ENCODE results near the gene BCL11B.

Gene BCL11B

DNA sequence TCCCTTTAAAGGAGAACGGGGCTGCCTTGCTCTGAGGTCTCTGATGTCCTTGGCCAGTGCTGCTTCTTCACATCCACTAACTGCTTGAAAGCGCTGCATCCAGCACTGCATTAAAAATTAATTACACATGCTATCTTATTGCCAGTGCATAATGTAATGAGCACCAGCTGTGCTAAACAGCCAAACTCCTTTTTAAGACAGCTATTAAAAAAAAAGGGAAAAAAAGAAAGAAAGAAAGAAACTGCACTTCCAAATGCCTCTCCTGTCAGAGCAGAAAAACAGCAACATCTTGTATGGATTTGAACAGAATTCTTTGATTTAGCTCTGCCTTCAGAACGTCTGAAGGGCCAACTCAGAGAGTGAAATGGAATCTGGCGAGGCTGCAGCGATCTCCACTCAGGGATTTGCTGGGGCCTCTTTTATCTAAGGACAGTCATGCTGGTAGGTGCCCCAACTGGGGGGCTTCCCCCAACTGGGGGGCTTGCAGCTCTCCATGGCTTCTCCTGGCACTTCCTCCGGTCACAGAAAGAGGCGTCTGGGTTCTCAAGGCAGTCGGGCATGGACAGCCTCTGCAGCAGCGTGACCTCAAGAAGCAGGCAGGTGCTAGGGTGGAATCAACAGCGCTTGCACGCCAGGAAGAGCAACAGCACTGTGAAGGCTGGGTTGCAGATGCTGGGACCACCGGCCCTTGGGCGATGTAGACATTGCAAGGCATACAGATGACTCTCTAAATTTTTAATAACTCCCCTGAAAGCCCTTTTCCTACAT, 46.4 kb downstream of the BCL11B start:
- Mint-ChIP-seq H3K27me3 (peaks cover 16% of the 10 kb centered on the region), H3K27ac (no peak overlapping the region), H3K4me3 (no peak overlapping the region), H3K4me1 (ENCODE audit: low read depth) (no peaks in the 10 kb centered on the region), H3K9me3 (no peaks in the 10 kb centered on the region), H3K36me3 (ENCODE audit: low read depth) (no peaks in the 10 kb centered on the region)
- intact Hi-C loops (cut with micrococcal nuclease) = no loop called here

DNA sequence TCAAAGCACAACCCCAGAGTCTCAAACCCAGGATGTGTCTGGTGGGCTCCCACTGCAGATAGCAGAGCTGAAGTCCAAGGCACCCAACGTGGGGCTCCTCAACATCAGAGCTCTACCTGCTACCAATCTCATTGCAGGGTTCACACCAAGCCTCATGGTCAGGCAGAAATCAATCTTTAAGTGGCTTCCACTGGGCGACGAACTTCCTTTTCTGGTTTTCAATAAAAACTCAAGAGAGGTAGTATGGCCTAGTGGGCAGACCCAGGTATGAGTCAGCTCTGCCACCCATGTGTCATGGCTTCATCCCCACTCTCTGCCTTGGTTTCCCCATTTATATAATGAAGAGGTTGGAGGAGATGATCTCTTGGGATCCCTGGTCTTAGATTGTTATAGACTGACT, 47.0 kb downstream of the BCL11B start:
- intact Hi-C loops (cut with micrococcal nuclease) = no loop called here
- Mint-ChIP-seq H3K4me1 (ENCODE audit: low read depth) (no peaks in the 10 kb centered on the region), H3K9me3 (no peaks in the 10 kb centered on the region), H3K27me3 (peaks cover 10% of the 10 kb centered on the region), H3K36me3 (ENCODE audit: low read depth) (no peaks in the 10 kb centered on the region), H3K27ac (no peak overlapping the region), H3K4me3 (no peak overlapping the region)

DNA sequence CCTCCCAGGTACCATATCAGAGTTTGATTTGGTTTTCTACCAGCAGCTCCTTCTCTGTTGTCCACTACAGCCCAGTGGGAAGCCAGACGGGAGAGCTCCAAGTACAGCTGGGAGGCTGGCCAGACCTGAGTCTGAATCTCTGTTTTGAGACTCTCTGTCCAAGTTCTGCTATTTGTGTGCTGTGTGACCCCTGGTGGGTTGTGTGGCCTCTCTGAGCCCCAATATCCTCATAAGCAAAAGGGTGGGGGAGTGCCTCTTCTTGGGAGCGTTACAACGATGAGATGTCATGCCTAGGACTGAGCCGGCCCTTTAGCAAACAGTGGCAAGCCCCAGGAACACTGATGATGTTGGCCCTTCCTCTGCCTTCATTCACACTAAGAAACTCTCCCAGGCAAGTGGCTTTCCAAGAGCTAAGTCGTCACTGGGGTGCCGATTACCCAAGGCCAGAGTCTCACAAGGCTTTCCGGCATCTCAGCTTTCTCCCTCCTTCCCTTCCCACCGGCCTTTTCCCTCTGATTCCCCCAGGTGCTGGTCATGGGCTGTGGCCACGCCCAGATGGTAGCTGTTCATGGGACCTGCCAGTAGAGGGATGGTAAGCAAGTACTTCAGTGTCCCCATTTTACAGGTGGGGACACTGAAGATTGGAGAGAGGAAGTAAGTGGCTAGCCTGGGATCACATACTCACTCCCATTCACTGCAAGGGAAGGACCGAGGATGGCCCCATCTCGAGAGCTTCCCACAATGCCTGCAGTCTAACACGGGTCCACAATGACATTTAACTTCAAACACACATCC, 47.7 kb downstream of the BCL11B start:
- Mint-ChIP-seq H3K9me3 (no peaks in the 10 kb centered on the region), H3K27ac (no peak overlapping the region), H3K4me1 (ENCODE audit: low read depth) (no peaks in the 10 kb centered on the region), H3K4me3 (no peak overlapping the region), H3K36me3 (ENCODE audit: low read depth) (no peaks in the 10 kb centered on the region), H3K27me3 (peaks cover 3% of the 10 kb centered on the region)
- intact Hi-C loops (cut with micrococcal nuclease) = no loop called here

DNA sequence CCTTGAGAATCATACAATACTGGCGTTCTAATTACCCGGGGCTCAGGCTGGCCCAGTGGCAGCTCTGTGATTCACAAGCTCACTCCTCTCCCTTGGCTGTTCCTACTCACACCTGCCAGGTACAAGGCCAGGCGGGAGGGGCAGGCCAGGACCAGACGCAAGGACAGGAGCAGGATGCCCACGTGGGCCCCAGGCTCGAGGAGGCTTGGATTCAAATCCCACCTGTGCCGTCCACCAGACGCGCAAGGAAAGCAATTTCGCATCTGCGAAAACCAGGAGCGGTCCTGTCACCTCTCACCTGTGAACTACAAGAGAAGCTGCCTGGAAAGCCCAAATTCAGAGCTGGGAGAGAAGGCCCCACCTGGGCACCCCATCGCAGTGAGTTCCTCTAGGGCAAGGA, 50.6 kb downstream of the BCL11B start:
- no peak overlapping the region for H3K27ac Mint-ChIP-seq
- H3K4me1 Mint-ChIP-seq (ENCODE audit: low read depth) = no peaks in the 10 kb centered on the region
- intact Hi-C loops (cut with micrococcal nuclease) = no loop called here
- no peak overlapping the region for H3K4me3 Mint-ChIP-seq
- no peaks in the 10 kb centered on the region for H3K36me3 Mint-ChIP-seq (ENCODE audit: low read depth)
- H3K9me3 Mint-ChIP-seq = no peaks in the 10 kb centered on the region
- peaks cover 3% of the 10 kb centered on the region for H3K27me3 Mint-ChIP-seq

DNA sequence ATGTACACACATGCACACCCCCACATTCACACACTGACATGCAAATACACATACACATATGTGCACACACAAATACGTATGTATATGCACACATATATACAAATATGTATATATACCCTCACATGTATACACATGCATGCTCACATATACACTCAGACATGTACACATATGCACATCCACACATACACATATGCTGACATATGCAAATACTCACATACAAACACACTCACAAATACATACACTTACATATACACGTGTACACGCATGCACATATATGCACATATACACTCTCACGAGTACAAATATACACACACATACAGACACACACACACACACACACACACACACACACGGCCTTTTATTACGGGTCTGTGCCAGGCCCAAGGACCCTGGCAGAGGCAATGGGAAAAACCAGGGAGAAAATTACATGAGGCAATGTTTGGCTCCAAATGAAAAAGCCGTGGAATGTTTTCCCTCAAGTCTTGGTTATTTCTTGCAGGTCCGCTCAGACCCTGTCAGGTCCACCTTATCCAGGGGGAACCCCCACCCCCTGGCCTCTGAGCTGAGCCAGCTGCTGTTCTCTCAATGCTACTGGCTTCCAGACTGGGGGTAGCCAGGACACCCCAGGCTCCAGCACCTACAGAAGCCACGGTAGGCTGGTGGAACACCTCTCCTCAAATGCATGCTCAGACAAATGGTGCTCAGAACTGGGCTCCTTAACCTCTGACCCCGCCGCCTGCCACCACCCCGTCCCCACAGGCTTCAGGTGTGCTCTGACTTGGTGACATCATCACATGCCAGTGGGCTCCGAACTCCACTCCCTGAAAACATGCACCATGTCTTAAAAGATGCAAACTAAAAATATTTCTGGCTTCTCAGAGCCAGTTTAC, 54.7 kb downstream of the BCL11B start:
- H3K9me3 Mint-ChIP-seq = no peaks in the 10 kb centered on the region
- H3K27ac Mint-ChIP-seq = no peak overlapping the region
- intact Hi-C loops (cut with micrococcal nuclease) = no loop called here
- no peaks in the 10 kb centered on the region for H3K36me3 Mint-ChIP-seq (ENCODE audit: low read depth)
- H3K27me3 Mint-ChIP-seq = no peaks in the 10 kb centered on the region
- no peak overlapping the region for H3K4me3 Mint-ChIP-seq
- no peaks in the 10 kb centered on the region for H3K4me1 Mint-ChIP-seq (ENCODE audit: low read depth)

DNA sequence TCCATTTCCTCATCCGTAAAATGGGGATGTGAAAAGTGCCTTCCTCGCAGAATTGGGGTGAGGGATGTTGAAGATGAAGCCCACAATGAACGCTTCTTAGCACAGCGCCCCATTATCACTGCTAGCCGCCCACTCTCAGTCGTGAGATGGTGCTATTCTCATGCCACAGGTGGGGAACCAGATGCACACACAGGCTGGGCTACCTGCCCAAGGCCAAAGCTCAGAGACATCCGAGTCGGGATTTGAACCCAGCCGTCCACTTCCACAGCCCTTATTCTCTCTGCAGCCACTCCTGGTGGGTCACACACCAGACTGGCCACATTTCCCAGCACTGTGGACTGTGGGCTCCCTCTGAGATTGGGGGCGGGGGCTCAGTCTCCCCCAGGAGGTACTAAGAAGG, 55.8 kb downstream of the BCL11B start:
- no peak overlapping the region for H3K4me3 Mint-ChIP-seq
- no peaks in the 10 kb centered on the region for H3K9me3 Mint-ChIP-seq
- H3K36me3 Mint-ChIP-seq (ENCODE audit: low read depth) = no peaks in the 10 kb centered on the region
- intact Hi-C loops (cut with micrococcal nuclease) = no loop called here
- H3K27ac Mint-ChIP-seq = no peak overlapping the region
- H3K4me1 Mint-ChIP-seq (ENCODE audit: low read depth) = no peaks in the 10 kb centered on the region
- no peaks in the 10 kb centered on the region for H3K27me3 Mint-ChIP-seq

DNA sequence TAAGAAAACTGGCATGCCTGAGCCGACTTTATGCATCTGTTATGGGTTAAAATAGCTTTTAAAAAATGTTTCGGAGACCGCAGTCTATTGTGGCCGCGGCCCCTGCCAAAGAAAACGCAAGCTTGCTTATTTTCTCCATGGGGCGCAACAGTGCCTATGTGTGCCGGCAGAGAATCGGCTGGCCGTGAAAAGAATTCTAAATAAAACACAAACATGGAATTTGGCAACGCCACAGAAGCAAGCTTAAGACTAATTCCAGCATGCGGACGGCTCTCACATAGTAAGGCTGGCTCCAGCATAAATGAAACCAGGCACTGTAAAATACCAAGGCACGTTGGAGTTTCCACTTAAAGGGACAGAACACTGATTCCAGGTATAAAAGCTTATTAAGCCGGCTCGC, 56.7 kb downstream of the BCL11B start:
- no peak overlapping the region for H3K27ac Mint-ChIP-seq
- H3K4me1 Mint-ChIP-seq (ENCODE audit: low read depth) = no peaks in the 10 kb centered on the region
- H3K27me3 Mint-ChIP-seq = no peaks in the 10 kb centered on the region
- intact Hi-C loops (cut with micrococcal nuclease) = no loop called here
- no peaks in the 10 kb centered on the region for H3K9me3 Mint-ChIP-seq
- H3K36me3 Mint-ChIP-seq (ENCODE audit: low read depth) = no peaks in the 10 kb centered on the region
- no peak overlapping the region for H3K4me3 Mint-ChIP-seq

DNA sequence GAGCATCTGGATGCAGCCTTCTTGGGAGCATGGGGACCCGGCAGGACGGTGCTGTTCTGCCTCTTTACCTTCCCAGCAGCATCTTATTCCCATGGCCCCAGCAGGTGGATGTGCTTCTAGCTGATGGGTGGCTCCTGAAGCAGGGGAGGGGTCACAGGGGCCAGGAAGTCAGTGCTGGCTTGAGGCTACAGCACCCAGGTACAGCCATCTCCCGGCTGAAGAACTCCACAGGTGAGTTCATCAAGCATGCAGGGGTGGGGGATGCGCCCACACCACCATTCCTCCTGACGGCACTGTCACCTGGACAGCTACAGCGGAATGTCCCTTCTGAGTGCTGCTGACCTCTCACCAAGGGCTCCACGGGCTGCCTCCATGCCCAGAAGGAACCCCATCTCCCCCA, 57.3 kb downstream of the BCL11B start:
- H3K27me3 Mint-ChIP-seq = no peaks in the 10 kb centered on the region

DNA sequence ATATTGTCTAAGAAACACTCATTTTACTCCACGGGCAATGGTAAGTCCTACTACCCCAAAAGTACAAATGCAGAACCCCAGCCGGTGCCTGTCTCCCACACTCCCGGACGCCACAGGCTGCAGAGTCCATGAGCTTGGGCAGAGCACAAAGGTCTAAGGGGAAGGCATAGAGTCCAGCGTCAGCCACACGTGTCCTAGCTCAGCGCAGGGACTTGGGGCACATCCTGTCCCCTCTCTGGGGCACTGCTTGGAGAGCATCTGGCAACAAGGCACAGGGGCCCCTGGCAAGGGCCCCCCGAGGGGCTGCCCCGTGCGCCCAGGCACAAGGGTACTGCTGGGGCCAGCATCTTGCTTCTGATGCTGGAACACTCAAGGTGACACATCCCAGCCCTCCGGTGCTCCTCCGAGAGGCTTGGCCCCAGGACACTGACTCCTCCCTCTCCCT, 58.4 kb downstream of the BCL11B start:
- intact Hi-C loops (cut with micrococcal nuclease) = no loop called here
- no peaks in the 10 kb centered on the region for H3K36me3 Mint-ChIP-seq (ENCODE audit: low read depth)

More for the DNA sequence above, 57.3 kb downstream of the BCL11B start:
- intact Hi-C loops (cut with micrococcal nuclease) = no loop called here
- Mint-ChIP-seq H3K27ac (no peak overlapping the region), H3K36me3 (ENCODE audit: low read depth) (no peaks in the 10 kb centered on the region), H3K9me3 (no peaks in the 10 kb centered on the region), H3K4me1 (ENCODE audit: low read depth) (no peaks in the 10 kb centered on the region), H3K4me3 (no peak overlapping the region)

DNA sequence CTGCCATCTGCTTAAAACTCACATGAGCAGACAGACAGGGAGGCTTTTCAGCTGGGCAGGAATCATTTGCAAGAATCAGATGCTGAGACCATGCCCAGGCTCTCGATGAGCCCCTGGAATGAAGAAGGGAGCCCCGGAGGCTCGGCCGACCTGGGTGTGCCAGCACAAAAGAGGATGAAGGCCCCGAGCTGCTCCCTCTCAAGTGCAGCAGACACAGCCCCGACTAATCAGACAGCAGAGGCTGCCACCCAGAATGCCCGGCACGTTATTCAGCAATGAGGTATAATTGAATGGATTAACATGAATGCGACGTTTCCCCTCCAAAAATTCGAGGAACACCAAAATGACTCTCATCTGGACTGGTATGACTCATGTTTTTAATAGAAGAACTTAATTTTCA, 58.9 kb downstream of the BCL11B start:
- no peaks in the 10 kb centered on the region for H3K36me3 Mint-ChIP-seq (ENCODE audit: low read depth)
- H3K27me3 Mint-ChIP-seq = no peaks in the 10 kb centered on the region
- H3K27ac Mint-ChIP-seq = no peak overlapping the region
- no peak overlapping the region for H3K4me3 Mint-ChIP-seq
- no peaks in the 10 kb centered on the region for H3K9me3 Mint-ChIP-seq
- intact Hi-C loops (cut with micrococcal nuclease) = no loop called here
- no peaks in the 10 kb centered on the region for H3K4me1 Mint-ChIP-seq (ENCODE audit: low read depth)

More for the DNA sequence above, 58.4 kb downstream of the BCL11B start:
- no peak overlapping the region for H3K27ac Mint-ChIP-seq
- H3K27me3 Mint-ChIP-seq = no peaks in the 10 kb centered on the region
- H3K4me1 Mint-ChIP-seq (ENCODE audit: low read depth) = no peaks in the 10 kb centered on the region
- no peaks in the 10 kb centered on the region for H3K9me3 Mint-ChIP-seq
- H3K4me3 Mint-ChIP-seq = no peak overlapping the region

DNA sequence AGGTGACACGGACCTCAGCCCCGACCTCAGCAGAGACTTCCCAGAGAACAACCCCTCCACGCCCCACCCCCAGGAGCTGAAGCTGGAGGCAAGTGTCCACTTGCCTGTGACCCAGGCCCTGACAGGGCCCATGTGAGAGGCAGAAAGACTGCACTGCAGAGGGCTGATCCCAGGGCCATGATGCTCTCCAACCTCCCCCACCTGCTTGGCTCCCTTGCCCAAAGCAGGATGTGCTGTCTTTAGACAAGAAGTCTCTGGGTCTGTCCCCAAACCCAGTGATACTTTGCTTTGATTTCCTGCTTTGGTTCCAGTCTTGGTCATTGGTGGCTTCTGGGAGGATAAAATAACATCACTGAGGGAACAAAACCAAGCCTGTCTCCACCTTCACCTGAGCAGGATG, 59.4 kb downstream of the BCL11B start:
- H3K27ac Mint-ChIP-seq = no peak overlapping the region
- H3K27me3 Mint-ChIP-seq = no peaks in the 10 kb centered on the region
- H3K4me3 Mint-ChIP-seq = no peak overlapping the region
- intact Hi-C loops (cut with micrococcal nuclease) = no loop called here
- H3K4me1 Mint-ChIP-seq (ENCODE audit: low read depth) = no peaks in the 10 kb centered on the region
- no peaks in the 10 kb centered on the region for H3K36me3 Mint-ChIP-seq (ENCODE audit: low read depth)
- H3K9me3 Mint-ChIP-seq = no peaks in the 10 kb centered on the region

DNA sequence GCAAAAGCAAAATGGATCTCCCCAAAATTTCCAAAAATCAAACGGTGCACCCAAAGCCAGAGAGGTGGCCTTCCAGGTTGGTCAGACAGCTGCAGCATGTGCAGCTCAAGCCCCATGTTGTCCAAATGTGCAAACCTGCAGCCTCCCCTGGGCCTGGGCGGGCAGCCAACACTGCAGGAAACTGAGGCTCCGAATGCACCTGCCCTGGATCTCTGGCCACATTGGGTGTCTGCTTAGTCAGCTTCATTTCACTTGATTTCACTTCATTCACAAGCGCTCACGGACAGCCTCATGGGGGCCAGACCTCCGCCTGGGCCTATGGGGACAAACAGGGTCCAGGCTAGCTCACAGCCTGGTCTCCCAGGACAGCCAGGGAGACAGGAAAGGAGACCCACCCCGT, 59.8 kb downstream of the BCL11B start:
- intact Hi-C loops (cut with micrococcal nuclease) = no loop called here
- Mint-ChIP-seq H3K4me3 (no peak overlapping the region), H3K9me3 (no peaks in the 10 kb centered on the region), H3K27ac (no peak overlapping the region), H3K4me1 (ENCODE audit: low read depth) (no peaks in the 10 kb centered on the region), H3K36me3 (ENCODE audit: low read depth) (no peaks in the 10 kb centered on the region), H3K27me3 (no peaks in the 10 kb centered on the region)

DNA sequence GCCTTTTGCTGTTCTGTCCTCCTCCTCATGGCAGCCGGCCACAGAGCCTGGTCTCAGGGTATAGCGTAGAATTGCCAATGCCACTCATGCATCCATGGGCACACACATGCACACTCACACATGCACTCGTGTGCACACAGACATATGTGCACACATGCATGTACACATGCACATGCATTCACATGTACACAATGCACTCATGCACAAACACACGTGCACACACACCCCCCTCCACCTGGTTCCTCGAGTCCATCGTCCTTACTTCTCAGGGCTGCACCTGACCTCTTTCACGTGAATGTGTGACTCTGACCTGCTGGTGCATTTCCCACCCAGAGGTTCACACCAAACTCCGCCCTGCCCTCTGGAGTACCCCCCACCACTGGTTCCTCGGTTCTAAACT, 60.6 kb downstream of the BCL11B start:
- intact Hi-C loops (cut with micrococcal nuclease) = no loop called here
- Mint-ChIP-seq H3K27ac (no peak overlapping the region), H3K36me3 (ENCODE audit: low read depth) (no peaks in the 10 kb centered on the region), H3K4me1 (ENCODE audit: low read depth) (no peaks in the 10 kb centered on the region), H3K9me3 (no peaks in the 10 kb centered on the region), H3K4me3 (no peak overlapping the region), H3K27me3 (no peaks in the 10 kb centered on the region)

DNA sequence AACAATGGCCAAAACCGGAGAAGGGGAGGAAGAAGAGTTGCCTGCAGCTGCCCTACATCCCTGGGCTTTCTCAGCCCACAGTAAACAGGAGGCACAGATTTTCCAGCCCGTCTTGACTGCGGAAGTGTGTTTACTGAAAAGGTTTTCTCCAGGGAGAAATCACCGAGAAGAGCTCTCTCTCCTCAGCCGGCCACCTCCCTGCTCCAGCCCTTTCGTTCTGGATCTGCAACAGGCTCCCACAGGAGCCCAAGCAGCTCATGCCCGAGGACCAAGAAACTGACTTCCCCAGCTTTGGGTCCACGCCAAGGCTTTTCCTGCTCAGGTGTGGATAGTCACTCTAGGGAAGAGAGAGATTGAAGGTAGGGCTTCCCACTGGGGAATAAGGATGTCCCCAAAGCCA, 61.7 kb downstream of the BCL11B start:
- Mint-ChIP-seq H3K4me1 (ENCODE audit: low read depth) (no peaks in the 10 kb centered on the region), H3K9me3 (no peaks in the 10 kb centered on the region), H3K27ac (no peak overlapping the region), H3K4me3 (no peak overlapping the region), H3K36me3 (ENCODE audit: low read depth) (no peaks in the 10 kb centered on the region), H3K27me3 (no peaks in the 10 kb centered on the region)
- intact Hi-C loops (cut with micrococcal nuclease) = no loop called here

All from dendritic cell treated with granulocyte-macrophage colony-stimulating factor and Interleukin-4, amounts not matched to agents 40 ng/mL and 50 ng/mL, for 4 days (primary cell).